Stimulated activated CD4-positive, alpha-beta T cell treated with anti-CD3 and anti-CD28 coated beads, Interleukin-4, amount 100 ng/mL, for 4 hours (primary cell): ENCODE measurements around the gene GNGT2.
"Not testable (repeated sequence)": the region's sequence is repeated elsewhere in the genome, so short reads cannot be mapped to it uniquely, and the experiment has no call there.

Experiments
- DNase-seq, 2 experiments: peaks; one replicate each; pipeline ENCODE4 v3.0.0-alpha.2; 2020

GNGT2 gene

GRCh38 chr17:49203796-49204195, 6.6 kb downstream of the GNGT2 start:
- DNase-seq = no peak

DNA sequence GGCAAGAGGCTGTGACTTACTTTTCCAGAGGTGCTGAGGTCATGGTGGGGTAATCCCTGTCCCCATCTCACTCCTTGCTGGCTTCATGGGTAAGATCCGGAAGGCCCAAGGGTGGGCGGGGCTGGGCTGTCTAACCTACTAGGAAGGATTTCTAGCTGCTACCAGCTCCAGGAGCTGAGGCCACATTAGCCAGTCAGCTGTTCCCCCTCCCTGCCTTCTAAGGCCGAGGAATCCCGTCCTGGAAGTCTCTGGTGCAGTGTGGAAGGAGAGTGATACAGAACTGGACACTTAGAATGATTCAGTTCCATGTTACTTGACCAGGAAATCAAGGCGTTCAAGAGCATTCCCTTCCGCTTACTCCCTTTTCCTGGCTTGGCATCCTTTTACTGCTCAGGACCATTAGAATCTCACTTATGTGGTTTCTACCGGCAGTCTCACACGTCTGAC, 8.9 kb downstream of the GNGT2 start:
- DNase-seq = no peak

GRCh38 chr17:49200423-49201083, 9.8 kb downstream of the GNGT2 start:
- DNase-seq = no peak

DNA sequence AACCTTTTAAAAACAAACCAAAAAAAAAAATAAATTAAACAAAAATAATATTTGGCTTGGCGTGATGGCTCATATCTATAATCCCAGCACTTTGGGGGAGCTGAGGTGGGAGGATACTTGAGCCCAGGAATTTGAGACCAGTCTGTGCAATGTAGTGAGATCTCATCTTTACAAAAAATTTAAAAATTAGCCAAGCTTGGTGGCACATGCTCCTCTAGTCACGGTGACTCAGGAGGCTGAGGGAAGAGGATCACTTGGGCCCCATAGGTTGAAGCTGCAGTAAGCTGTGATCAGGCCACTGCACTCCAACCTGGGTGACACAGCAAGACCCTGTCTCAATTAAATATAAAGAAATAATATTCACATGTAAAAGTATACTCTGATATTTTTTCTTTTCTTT, 12.2 kb downstream of the GNGT2 start:
- DNase-seq = no peak

GRCh38 chr17:49197346-49197998, 12.9 kb downstream of the GNGT2 start:
- no peak for DNase-seq

GRCh38 chr17:49196520-49196919, 13.9 kb downstream of the GNGT2 start:
- no peak for DNase-seq

GRCh38 chr17:49195751-49196150, 14.6 kb downstream of the GNGT2 start:
- no peak for DNase-seq

GRCh38 chr17:49194297-49194607, 16.1 kb downstream of the GNGT2 start:
- DNase-seq = no peak

DNA sequence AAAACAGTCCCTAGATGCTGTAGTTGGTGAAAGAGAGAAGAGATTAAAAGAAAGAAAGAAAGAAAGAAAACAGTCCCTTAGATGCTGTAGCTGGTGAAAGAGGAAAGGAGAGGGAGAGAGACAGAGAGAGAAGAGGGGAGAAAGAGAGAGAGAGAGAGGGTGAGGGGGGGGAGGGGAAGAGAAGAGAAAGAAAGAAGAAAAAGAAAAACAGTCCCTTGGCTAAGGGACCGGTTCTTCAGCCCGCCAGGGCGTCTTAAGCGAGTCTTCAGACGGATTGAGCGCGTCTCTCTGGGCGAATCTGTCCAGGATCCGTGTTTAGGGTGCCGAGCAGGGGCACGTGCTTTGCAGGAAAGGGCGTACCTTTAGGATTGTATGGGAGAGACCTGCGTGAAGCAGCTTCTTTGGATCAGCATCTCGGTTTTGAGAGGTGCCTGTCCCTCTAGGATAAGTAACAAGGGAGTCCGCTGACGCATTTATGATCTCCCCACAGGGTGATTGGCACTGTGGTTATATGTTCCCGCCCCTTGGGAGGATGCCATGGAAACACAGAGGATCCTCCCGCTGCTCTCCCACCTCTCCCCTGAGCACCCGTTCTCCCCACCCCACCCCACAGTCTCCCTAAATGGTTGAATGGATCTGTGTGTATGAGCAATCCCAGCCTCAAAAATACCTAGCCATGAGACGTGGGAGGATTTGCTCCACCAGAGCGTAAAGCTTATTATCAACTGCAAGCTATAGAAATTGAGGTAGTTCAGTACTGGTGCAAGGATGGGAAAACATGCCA, 16.7 kb downstream of the GNGT2 start:
- DNase-seq = no peak

GRCh38 chr17:49191917-49192741, 18.2 kb downstream of the GNGT2 start:
- peak; percentile 89 to 92 for DNase-seq

DNA sequence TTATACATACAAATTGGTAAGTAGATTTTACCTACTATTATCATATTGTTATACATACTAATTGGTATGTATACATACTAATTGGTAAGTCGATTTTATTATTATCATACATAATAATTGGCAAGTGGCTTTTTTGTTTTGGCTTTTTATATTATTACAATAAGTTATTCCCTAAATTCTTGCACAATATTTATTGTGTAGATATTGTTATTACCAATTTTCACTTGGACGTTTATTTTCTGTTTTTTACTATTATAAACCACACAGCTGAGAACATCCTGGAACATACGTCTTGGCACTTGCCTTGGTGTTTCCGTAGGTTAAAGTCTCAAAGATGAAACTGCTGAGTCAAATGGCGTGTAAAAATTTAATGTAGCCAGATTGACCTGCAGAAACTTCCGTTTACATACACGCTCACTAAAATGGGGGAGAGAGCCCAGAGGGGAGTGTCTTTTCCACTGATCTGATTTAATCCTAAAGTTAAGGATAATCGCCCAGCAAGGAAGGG, 18.9 kb downstream of the GNGT2 start:
- no peak for DNase-seq

- DNase-seq = no peak
Measured at GRCh38 chr17:49190932-49191331, 19.4 kb downstream of the GNGT2 start.

DNA sequence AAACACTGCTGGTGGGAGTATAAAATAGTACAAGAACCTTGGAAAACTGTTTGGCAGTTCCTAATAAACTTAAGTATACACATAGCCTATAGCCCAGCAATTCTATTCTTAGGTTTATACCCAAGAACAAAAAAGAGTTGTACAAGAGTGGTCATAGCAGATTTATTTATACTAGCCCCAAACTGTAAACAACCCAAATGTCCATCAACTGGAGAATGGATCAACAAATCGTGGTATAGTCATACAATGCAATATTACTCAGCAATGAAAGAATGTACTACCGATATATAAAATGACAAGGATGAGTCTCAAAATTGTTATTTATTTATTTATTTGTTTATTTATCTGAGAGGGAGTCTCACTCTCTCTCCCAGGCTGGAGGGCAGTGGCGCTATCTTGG, 23.1 kb downstream of the GNGT2 start:
- DNase-seq = no peak

DNA sequence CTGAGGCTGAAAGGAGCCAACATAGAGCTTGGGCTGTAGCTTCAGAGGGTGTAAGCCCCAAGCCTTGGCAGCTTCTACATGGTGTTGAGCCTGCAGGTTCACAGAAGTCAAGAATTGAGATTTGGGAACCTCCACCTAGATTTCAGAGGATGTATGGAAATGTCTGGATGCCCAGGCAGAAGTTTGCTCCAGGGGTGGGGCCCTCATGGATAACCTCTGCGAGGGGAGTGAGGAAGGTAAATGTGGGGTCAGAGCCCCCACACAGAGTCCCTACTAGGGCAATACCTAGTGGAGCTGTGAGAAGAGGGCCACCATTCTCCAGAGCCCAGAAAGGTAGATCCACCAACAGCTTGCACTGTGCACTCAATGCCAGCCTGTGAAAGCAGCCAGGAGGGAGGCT, 25.0 kb downstream of the GNGT2 start:
- DNase-seq = not testable (repeated sequence)

GRCh38 chr17:49184522-49184921, 25.9 kb downstream of the GNGT2 start:
- DNase-seq = not testable (repeated sequence)

- no peak for DNase-seq
Measured at GRCh38 chr17:49183801-49184200, 26.6 kb downstream of the GNGT2 start.

DNA sequence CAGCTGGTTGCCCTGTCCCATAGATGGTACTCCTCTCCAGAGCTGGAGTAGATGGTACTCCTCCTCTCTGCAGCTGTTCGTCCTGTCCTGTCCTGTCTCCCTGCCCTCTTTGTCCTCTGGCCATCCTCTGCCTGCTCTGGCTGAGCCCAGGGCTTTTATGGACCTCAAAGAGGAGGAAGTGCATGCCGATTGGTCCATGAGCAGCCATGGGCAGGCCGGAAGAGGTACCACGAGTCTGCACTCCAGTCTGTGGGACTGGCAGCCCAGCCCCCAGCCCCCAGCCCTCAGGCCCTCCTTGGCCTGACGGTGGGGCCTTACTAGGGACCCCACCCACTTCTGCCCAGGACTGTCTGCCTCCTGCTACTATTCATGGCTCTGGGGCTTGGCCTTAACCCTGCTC, 27.0 kb downstream of the GNGT2 start:
- no peak for DNase-seq

DNA sequence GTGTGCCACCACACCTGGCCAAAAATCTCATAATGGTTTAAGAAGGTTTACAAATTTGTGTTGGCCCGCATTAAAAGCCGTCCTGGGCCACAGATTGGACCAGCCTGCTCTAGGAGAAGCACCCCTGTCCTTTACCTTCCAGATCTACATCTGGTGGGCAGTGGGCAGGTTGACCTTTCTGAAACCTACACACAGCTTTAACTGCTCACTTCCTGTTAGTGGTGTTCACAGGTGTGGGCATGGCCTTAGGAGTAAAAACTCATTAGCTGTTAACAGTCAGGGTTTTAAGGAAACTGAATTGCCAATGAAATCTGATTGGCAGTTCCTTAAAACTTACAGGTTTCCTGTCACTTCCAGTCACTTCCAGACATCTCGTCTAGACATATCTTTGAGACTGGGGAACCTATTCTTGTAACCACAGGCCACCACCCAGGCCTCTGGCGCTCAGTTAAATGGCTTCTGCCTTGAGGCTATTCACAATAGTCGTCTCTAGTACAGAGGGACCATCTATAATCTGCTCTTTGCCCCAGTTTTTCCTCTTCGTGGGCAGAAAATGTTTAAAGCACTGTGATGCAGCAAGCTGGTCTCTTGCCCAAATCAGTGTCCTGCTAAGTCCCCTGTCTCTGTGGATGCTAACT, 29.3 kb downstream of the GNGT2 start:
- DNase-seq = no peak

GRCh38 chr17:49180303-49180702, 30.1 kb downstream of the GNGT2 start:
- DNase-seq = peak; percentile 47 to 65

- DNase-seq = not testable (repeated sequence)
Measured at GRCh38 chr17:49175978-49176377, 34.4 kb downstream of the GNGT2 start.

- DNase-seq = not testable (repeated sequence)
Measured at GRCh38 chr17:49170711-49171110, 39.7 kb downstream of the GNGT2 start.

DNA sequence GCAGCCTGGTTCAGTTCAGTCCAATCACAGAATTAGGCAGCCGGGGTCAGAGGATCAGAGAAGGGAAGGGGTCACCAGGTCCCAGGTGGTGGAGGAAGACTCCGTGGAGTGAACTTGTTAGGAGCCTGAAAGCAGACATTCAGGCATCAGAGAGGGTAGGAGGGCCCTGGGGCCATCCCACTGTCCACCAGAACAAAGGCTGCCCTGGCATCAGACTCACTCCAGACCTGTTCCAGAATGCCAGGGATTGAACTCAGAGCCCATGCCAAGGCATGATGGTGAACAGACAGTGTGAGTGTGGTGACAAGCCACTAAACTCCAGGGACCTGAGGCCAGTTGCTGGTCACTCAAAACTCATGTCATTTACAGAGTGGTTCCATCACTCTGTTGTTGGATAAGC, 40.2 kb downstream of the GNGT2 start:
- no peak for DNase-seq
